T-helper 1 cell treated with Interleukin-12 subunit alpha and Interleukin-12 subunit beta and Interleukin-4 antibody, amounts not matched to agents 30 μg/mL and 1 μg/mL, for 36 hours (primary cell): ENCODE results near the gene PRPF6.
"Not testable (repeated sequence)": the region's sequence is repeated elsewhere in the genome, so short reads cannot be mapped to it uniquely, and the experiment has no call there.

Experiments used
- H3K27ac Mint-ChIP-seq: one replicate; pipeline ENCODE4 v1.8.0; 2021; ENCODE audit warnings: mild to moderate bottlenecking, mixed read lengths
- H3K27me3 Mint-ChIP-seq: one replicate; pipeline ENCODE4 v1.8.0; 2021; ENCODE audit warnings: low read depth, mixed read lengths
- H3K36me3 Mint-ChIP-seq: one replicate; pipeline ENCODE4 v1.8.0; 2021; ENCODE audit warnings: low read depth, mixed read lengths
- H3K4me1 Mint-ChIP-seq: one replicate; pipeline ENCODE4 v1.8.0; 2021; ENCODE audit warnings: low read depth, mixed read lengths
- H3K4me3 Mint-ChIP-seq: one replicate; pipeline ENCODE4 v1.8.0; 2021; ENCODE audit warnings: mild to moderate bottlenecking, moderate library complexity, mixed read lengths
- H3K9me3 Mint-ChIP-seq: one replicate; pipeline ENCODE4 v1.8.0; 2021; ENCODE audit warnings: mixed read lengths

The PRPF6 gene

DNA sequence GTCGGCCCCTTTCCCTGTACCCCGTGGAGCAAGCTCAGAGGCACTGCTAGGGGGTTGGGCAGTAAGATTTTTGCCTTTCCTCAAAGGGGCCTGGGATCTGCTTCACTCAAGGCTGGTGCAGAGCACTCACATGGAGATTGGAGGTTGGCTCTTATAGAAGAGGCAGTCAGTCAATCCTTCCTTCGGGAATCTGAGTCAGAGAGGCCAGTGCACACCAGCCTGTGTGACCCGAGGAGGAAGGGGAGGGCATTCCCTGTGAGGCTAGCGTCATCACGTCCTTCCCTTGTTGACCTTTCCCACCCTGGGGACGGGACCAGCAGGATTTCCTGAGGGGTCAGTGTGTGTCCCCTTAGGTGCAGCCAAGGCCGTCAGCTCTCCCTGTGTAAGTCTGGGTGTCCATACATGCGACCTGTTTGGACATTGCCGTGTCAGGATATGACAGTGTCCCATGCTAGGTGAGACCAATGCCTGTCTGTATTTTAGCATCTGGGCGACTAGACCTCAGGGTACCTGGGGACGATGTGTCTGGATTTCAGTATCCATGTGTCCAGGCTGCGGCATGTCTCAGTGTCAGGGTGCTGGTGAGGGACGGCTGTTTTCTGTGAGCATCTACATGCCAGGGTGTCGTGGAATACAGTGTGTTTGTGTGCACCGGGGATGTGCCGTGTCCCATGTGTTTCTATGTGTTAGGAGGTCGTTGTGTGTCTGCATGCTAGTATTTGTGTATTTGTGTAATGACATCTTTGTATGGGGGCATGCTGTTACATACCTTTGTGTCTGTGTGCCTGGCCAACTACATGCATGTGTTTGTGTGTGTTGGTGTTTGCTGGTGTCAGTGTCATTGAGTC lies 8.4 kb upstream of the PRPF6 start:
- H3K9me3 Mint-ChIP-seq = no peaks in the 10 kb centered on the region
- H3K36me3 Mint-ChIP-seq = peaks cover 34% of the 10 kb centered on the region
- peaks cover 36% of the 10 kb centered on the region for H3K4me1 Mint-ChIP-seq
- no peak overlapping the region for H3K4me3 Mint-ChIP-seq
- H3K27ac Mint-ChIP-seq = peak overlapping the region; percentile 16
- no peaks in the 10 kb centered on the region for H3K27me3 Mint-ChIP-seq

- no peak overlapping the region for H3K4me3 Mint-ChIP-seq
- peaks cover 31% of the 10 kb centered on the region for H3K36me3 Mint-ChIP-seq
- no peaks in the 10 kb centered on the region for H3K9me3 Mint-ChIP-seq
- no peaks in the 10 kb centered on the region for H3K27me3 Mint-ChIP-seq
- peak overlapping the region; percentile 16 for H3K27ac Mint-ChIP-seq
- peaks cover 42% of the 10 kb centered on the region for H3K4me1 Mint-ChIP-seq
Observed at GRCh38 chr20:63973160-63973479, 7.8 kb upstream of the PRPF6 start.

GRCh38 chr20:63973636-63974401 lies 7.1 kb upstream of the PRPF6 start:
- Mint-ChIP-seq H3K4me3 (no peak overlapping the region), H3K36me3 (peaks cover 29% of the 10 kb centered on the region), H3K9me3 (no peaks in the 10 kb centered on the region), H3K27me3 (no peaks in the 10 kb centered on the region), H3K27ac (no peak overlapping the region), H3K4me1 (peaks cover 42% of the 10 kb centered on the region)

- no peaks in the 10 kb centered on the region for H3K9me3 Mint-ChIP-seq
- no peak overlapping the region for H3K27ac Mint-ChIP-seq
- peaks cover 29% of the 10 kb centered on the region for H3K36me3 Mint-ChIP-seq
- no peak overlapping the region for H3K4me3 Mint-ChIP-seq
- H3K4me1 Mint-ChIP-seq = peaks cover 40% of the 10 kb centered on the region
- no peaks in the 10 kb centered on the region for H3K27me3 Mint-ChIP-seq
Observed at GRCh38 chr20:63974402-63975200, 6.3 kb upstream of the PRPF6 start.

DNA sequence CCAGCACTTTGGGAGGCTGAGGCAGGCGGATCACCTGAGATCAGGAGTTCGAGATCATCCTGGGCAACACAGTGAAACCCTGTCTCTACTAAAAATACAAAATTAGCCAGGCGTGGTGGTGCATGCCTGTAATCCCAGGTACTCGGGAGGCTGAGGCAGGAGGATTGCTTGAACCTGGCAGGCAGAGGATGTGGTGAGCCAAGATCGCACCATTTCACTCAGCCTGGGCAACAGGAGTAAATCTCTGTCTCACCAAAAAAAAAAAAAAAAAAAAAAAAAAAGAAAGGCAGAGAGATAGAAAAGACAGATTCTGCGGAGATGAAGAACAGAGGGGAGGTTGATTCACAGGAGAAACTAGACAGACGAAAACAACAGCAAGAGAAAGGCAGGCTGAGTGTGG lies 4.4 kb upstream of the PRPF6 start:
- H3K9me3 Mint-ChIP-seq, H3K27me3 Mint-ChIP-seq: not testable (repeated sequence)
- Mint-ChIP-seq H3K36me3 (peaks cover 30% of the 10 kb centered on the region), H3K4me3 (peak overlapping the region; percentile 90), H3K27ac (peak overlapping the region; percentile 88), H3K4me1 (peaks cover 49% of the 10 kb centered on the region)

DNA sequence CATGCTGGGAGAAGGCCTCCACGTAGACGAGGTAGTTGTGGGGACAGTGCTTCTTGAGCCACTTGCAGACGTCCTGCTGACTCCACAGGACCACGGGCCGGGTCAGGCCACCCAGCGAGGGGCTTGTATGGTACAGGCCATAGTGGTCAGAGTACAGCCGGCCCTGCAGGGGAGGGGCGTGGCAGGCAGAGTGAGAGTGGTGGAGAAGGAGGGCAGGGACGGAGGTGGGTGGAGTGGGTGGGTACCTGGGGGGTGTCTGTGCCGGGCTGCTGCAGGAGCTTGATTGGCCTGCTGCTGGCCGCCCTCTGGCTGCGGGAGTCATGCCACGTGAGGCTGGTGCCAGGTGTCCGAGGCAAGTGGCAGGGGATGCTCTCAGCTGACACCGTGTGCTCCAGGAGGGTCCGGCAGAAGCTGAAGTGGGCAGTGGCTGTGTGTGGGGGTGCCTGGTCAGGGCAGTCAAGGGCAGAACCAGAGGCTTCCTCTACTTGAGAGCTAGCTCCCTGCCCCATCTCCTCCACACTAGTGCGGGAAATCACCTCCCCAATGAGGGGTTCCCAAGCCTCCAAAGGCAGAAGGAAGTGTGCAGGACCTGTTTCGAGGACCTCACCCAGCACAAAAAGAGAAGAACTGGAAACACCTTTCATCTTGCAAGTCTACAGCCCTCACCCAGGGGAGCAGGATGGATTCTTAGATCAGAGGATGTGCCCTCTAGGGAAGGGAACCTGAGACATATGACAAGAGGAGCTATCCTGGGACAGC lies 3.8 kb upstream of the PRPF6 start:
- no peaks in the 10 kb centered on the region for H3K27me3 Mint-ChIP-seq
- H3K27ac Mint-ChIP-seq = peak overlapping the region; percentile 88
- peaks cover 53% of the 10 kb centered on the region for H3K4me1 Mint-ChIP-seq
- H3K4me3 Mint-ChIP-seq = peak overlapping the region; percentile 90
- H3K9me3 Mint-ChIP-seq = no peaks in the 10 kb centered on the region
- peaks cover 30% of the 10 kb centered on the region for H3K36me3 Mint-ChIP-seq

DNA sequence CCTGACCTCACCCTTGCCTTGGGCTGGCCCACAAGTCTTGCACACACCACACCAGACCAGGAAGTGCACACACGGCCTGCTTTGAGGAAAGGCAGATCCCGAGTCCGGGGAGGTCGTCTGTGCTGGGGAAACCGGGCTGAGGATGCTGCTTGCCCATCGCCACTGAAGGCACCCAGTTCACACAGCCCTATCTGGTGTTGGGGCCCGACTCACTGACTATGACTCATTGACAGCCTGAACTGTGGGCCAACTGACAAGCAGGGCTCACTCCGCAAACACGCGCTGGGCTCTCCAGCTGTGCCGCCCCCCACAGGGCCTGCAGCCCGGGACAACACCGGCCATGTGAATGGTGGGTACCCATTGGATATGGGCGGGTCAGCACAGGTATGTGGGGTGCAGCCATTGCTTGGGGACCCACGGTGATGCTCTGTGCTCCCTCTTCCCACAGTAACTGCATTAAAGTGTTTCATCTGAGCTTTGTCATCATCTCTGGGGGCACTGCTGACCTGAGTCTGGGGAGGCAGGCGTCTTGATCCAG lies 3.1 kb upstream of the PRPF6 start:
- peaks cover 33% of the 10 kb centered on the region for H3K36me3 Mint-ChIP-seq
- H3K27me3 Mint-ChIP-seq = no peaks in the 10 kb centered on the region
- H3K4me1 Mint-ChIP-seq = peaks cover 59% of the 10 kb centered on the region

DNA sequence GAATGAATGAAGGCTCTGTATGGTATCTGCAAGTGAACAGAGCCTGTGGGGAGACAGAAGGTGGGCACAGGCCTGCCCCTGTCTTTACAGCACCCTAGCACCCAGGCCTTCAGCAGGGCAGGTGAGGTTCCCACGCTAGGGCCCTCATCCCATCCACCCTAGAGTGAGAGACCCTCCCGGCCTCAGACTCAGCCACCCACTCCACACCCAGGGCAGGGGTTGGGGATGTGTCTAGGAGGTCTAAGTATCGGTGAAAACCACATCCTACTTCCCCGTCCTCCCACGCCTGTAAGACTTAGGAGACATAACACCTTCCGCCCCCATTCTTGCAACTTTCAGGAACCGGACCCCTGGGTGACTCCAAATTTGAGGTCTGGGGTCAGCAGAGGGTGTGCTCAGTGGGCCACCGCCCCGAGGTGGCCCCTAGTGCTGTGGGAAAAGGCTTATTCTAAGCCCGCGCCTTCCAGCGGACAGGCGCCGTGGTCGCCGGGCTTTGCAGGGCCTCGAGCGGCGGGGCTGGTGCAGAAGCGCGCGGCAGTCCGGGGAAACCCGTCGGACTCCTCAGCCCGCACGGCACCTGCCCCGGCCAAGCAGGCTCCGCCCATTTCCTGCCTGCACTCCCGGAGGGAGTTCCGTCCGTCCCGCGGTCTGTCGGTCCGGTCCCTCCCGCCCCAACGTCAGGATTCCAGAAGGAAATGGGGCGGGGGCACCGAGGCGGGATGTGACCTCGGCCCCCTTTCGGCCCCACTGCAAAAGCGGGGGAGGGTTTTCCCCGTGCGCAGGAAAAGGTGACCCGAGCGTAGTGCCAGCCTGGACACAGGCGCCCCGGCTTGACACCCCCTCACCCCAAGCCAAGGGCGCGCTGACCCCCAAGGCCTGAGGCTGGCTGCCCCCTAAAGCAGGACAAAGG lies 2.4 kb upstream of the PRPF6 start:
- Mint-ChIP-seq H3K27me3 (no peaks in the 10 kb centered on the region), H3K36me3 (peaks cover 32% of the 10 kb centered on the region), H3K4me3 (peak overlapping the region; percentile 90), H3K27ac (peak overlapping the region; percentile 88), H3K9me3 (no peaks in the 10 kb centered on the region), H3K4me1 (peaks cover 60% of the 10 kb centered on the region)

More for the DNA sequence above, 3.1 kb upstream of the PRPF6 start:
- H3K4me3 Mint-ChIP-seq = peak overlapping the region; percentile 90
- H3K9me3 Mint-ChIP-seq = no peaks in the 10 kb centered on the region
- H3K27ac Mint-ChIP-seq = peak overlapping the region; percentile 88

DNA sequence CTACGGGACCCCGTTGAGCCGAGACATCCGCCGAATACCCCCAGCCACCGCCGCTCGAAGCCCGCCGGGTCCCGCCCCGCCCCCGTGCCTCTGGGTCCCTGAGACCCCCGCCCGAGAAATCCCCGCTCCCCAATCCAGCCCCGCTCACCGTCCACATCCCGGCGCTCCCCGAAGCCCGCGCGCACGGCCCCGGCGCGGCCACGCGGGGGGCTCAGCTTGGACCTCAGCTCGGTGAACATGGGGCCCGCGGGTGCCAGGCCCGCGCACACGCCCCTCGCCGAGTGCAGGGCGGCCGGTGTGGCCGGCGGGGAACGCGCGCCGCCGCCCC lies 1.7 kb upstream of the PRPF6 start:
- Mint-ChIP-seq H3K27ac (peak overlapping the region; percentile 88), H3K27me3 (no peaks in the 10 kb centered on the region), H3K36me3 (peaks cover 30% of the 10 kb centered on the region), H3K9me3 (no peaks in the 10 kb centered on the region), H3K4me1 (peaks cover 58% of the 10 kb centered on the region), H3K4me3 (peak overlapping the region; percentile 90)

GRCh38 chr20:63979557-63980316 lies 1.2 kb upstream of the PRPF6 start, which contains the start of gene SAMD10:
SAMD10 (minus strand) TSS chr20:63979642; CDS start chr20:63979467, 175 bp downstream.
- Mint-ChIP-seq H3K9me3 (no peaks in the 10 kb centered on the region), H3K4me3 (peak within 1 kb of the TSS; percentile 97), H3K27ac (peak within 1 kb of the TSS; percentile 97), H3K27me3 (no peaks in the 10 kb centered on the region), H3K36me3 (peaks cover 32% of the 10 kb centered on the region), H3K4me1 (peaks cover 60% of the 10 kb centered on the region)

DNA sequence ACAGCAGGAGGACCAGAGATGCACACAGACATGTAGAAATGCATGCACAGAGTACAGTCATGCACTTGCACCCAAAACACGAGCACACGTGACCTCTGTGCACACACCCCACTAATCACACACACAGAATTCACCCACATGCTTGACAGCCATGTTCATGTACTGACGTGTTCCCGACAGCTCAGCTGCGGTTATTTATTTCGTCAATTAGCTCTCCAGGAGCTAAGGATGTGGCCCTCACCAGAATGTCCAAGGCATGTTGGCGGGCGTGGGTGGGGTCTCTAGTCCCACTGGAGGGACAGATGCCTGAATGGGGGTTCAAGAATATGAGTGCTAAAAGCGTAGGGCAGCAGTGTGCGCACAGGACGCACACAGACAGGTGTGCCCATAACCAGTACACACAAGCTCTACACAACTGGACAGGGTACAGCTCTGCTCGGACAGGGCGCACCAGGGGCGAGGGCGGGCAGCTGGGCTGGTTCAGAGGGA lies 571 bp upstream of the PRPF6 start:
- peak overlapping the region; percentile 97 for H3K27ac Mint-ChIP-seq
- no peaks in the 10 kb centered on the region for H3K27me3 Mint-ChIP-seq
- H3K4me1 Mint-ChIP-seq = peaks cover 60% of the 10 kb centered on the region
- peaks cover 32% of the 10 kb centered on the region for H3K36me3 Mint-ChIP-seq
- peak overlapping the region; percentile 97 for H3K4me3 Mint-ChIP-seq
- no peaks in the 10 kb centered on the region for H3K9me3 Mint-ChIP-seq

DNA sequence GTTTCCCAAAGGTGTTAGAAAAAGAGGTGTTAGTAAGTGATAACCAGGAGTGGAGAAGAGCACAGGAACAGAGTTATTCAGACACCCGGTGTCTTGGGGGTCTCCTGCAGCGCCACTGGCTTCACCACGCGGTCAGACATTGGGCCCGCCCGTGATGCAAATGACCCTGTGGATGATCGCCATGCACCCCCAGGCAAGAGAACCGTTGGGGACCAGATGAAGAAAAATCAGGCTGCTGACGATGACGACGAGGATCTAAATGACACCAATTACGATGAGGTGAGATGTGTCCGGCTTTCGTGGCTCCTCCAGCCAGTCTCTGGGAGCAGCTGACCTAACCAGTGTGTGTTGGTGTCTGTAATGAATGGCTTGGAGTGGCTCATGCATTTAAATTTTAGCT lies 2.0 kb downstream of the PRPF6 start:
- peaks cover 31% of the 10 kb centered on the region for H3K36me3 Mint-ChIP-seq
- H3K27me3 Mint-ChIP-seq = no peaks in the 10 kb centered on the region
- peaks cover 41% of the 10 kb centered on the region for H3K4me1 Mint-ChIP-seq
- H3K4me3 Mint-ChIP-seq = peak overlapping the region; percentile 35
- no peak overlapping the region for H3K27ac Mint-ChIP-seq
- H3K9me3 Mint-ChIP-seq = no peaks in the 10 kb centered on the region
